Panc1 (cell line): ENCODE data around the gene IQUB.

Source experiments
- POLR2AphosphoS5 ChIP-seq: IDR thresholded peaks from 2 replicates; pipeline ENCODE4 v1.6.1; 2012; ENCODE audit warnings: mild to moderate bottlenecking, low read depth, low read length, moderate library complexity
- TF ChIP-seq, protein P1 (sequence below): fragments of 450-650 bp; IDR thresholded peaks from 2 replicates; pipeline ENCODE4 v1.5.1; 2017; ENCODE audit warnings: mild to moderate bottlenecking

DNA sequence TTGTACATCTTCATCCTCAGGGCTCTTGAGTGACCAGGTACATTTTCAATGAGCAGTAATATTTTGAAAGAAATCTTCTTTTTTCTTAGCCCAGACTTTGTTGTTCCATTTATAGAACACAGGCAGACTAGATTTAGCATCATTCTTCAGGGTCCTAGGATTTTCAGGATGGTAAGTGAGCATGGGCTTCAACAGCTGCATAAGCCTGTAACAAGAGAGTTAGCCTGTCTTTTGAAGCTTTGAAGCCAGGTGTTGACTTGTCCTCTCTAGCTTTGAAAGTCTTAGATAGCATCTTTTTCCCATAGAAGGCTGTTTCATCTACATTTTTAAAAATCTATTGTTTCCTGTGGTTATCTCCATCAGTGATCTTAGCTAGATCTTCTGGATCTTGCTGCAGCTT lies 27.7 kb upstream of the IQUB start:
- TF ChIP-seq, protein P1, sequence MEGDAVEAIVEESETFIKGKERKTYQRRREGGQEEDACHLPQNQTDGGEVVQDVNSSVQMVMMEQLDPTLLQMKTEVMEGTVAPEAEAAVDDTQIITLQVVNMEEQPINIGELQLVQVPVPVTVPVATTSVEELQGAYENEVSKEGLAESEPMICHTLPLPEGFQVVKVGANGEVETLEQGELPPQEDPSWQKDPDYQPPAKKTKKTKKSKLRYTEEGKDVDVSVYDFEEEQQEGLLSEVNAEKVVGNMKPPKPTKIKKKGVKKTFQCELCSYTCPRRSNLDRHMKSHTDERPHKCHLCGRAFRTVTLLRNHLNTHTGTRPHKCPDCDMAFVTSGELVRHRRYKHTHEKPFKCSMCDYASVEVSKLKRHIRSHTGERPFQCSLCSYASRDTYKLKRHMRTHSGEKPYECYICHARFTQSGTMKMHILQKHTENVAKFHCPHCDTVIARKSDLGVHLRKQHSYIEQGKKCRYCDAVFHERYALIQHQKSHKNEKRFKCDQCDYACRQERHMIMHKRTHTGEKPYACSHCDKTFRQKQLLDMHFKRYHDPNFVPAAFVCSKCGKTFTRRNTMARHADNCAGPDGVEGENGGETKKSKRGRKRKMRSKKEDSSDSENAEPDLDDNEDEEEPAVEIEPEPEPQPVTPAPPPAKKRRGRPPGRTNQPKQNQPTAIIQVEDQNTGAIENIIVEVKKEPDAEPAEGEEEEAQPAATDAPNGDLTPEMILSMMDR = no peak
- no peak for TF ChIP-seq POLR2AphosphoS5
